ENCODE data around the gene PELI2. TPM values are rescaled to one million over a fixed set of nuclear protein-coding genes. Genes with fewer than 3 reads are reported as not detected.

The PELI2 gene
- total RNA-seq, 2 donors from 2014 or later: 8.9 to 25.7 TPM

GRCh38 chr14:56217380-56218045, 99.3 kb downstream of the PELI2 start:
- TF ChIP-seq POLR2AphosphoS5 (IDR thresholded peaks at IDR 0.05): no peak
- TF ChIP-seq, protein P1, sequence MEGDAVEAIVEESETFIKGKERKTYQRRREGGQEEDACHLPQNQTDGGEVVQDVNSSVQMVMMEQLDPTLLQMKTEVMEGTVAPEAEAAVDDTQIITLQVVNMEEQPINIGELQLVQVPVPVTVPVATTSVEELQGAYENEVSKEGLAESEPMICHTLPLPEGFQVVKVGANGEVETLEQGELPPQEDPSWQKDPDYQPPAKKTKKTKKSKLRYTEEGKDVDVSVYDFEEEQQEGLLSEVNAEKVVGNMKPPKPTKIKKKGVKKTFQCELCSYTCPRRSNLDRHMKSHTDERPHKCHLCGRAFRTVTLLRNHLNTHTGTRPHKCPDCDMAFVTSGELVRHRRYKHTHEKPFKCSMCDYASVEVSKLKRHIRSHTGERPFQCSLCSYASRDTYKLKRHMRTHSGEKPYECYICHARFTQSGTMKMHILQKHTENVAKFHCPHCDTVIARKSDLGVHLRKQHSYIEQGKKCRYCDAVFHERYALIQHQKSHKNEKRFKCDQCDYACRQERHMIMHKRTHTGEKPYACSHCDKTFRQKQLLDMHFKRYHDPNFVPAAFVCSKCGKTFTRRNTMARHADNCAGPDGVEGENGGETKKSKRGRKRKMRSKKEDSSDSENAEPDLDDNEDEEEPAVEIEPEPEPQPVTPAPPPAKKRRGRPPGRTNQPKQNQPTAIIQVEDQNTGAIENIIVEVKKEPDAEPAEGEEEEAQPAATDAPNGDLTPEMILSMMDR (IDR thresholded peaks at IDR 0.05): no peak
- TF ChIP-seq POLR2A (IDR thresholded peaks at IDR 0.05): no peak
- 80% methylated on average over 7 of the region's 7 CpGs for WGBS
- no peak overlapping the region for H3K4me3 ChIP-seq
- no peak for DNase-seq (ENCODE audit: low spot score)
- H3K27me3 ChIP-seq (replicated peaks; ENCODE audit: insufficient read depth): no peaks in the 10 kb centered on the region
- H3K36me3 ChIP-seq: no peaks in the 10 kb centered on the region
- H3K9me3 ChIP-seq: no peaks in the 10 kb centered on the region
- H3K4me1 ChIP-seq (replicated peaks): no peaks in the 10 kb centered on the region
- intact Hi-C loops (cut with DNase I): no loop called here
- no peak overlapping the region for H3K27ac ChIP-seq

- H3K4me1 ChIP-seq (replicated peaks): no peaks in the 10 kb centered on the region
- intact Hi-C loops (cut with DNase I): no loop called here
These were observed 101.6 kb downstream of the PELI2 start for GRCh38 chr14:56219666-56220413.

DNA sequence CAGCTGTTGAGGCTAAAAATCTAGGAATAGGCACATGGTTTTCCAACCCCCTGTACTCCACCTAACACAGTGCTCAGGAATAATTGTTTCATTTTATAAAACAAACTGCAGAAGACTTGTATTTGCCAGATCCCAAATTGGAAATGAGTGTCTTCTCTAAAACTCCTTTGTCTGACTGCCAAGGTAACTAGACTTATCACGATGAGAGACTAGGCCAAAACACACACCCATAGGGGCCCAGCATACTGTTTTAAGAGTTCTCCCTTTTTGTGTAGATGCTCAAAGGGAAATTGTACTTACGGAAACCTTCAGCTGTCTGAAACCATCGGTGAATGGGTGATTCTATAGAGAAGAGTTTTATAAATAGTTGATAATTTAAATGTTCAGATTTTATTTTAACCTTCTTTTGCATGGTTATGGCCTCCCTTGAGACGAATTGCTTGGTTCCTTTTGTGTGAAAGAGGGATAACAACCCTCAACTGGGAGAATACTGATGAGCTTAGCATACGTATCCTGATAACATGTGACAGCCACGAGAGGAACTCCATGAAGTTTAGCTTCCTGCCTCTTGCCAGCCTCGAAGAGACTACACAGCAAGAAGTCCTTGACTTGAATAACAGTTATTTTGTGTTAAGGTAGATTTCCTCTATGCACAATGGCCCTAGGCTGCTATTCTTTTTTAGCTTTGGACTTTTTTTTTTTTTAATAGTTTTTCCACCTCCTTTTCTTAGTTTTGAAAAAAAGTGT, 103.3 kb downstream of the PELI2 start:
- Histone ChIP-seq H3K4me3 (no peak overlapping the region), H3K4me1 (replicated peaks) (no peaks in the 10 kb centered on the region), H3K27ac (peak overlapping the region in 1 of 2 donors; percentile 2), H3K27me3 (replicated peaks; ENCODE audit: insufficient read depth) (no peaks in the 10 kb centered on the region), H3K9me3 (no peaks in the 10 kb centered on the region), H3K36me3 (no peaks in the 10 kb centered on the region)
- DNase-seq (ENCODE audit: low spot score): no peak
- 46% methylated on average over 7 of the region's 7 CpGs for WGBS
- TF ChIP-seq, protein P1 (IDR thresholded peaks at IDR 0.05): no peak
- no peak for TF ChIP-seq POLR2A (IDR thresholded peaks at IDR 0.05)
- no peak for TF ChIP-seq POLR2AphosphoS5 (IDR thresholded peaks at IDR 0.05)
- intact Hi-C loops (cut with DNase I): no loop called here

More at GRCh38 chr14:56219666-56220413, 101.6 kb downstream of the PELI2 start:
- WGBS: 39% methylated on average over 7 of the region's 7 CpGs
- TF ChIP-seq, protein P1 (IDR thresholded peaks at IDR 0.05): no peak
- no peak for TF ChIP-seq POLR2A (IDR thresholded peaks at IDR 0.05)
- no peak for TF ChIP-seq POLR2AphosphoS5 (IDR thresholded peaks at IDR 0.05)
- H3K27ac ChIP-seq: no peak overlapping the region
- no peak overlapping the region for H3K4me3 ChIP-seq
- H3K36me3 ChIP-seq: no peaks in the 10 kb centered on the region
- no peaks in the 10 kb centered on the region for H3K27me3 ChIP-seq (replicated peaks; ENCODE audit: insufficient read depth)
- no peaks in the 10 kb centered on the region for H3K9me3 ChIP-seq
- DNase-seq (ENCODE audit: low spot score): no peak

DNA sequence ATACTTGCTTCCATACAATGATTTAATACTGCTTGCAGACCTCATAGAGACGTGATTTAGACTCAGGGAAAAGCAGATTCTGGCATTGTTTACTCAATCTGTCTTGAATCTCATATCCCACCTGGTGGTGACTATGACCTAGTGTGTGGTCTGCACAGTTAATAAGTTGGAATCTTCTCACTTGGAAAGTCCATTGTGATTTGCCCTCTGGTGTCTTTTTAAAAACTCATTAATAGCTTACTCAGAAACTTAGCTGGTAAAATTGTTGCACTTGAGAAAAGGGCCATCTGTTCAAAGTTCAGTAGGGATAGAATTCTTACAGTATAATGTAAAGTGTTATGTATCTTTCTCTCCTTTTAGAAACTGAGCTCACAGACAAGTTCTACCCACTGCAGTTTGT, 106.0 kb downstream of the PELI2 start:
- no peak overlapping the region for H3K27ac ChIP-seq
- 44% methylated on average over 1 of the region's 1 CpG for WGBS
- DNase-seq (ENCODE audit: low spot score): no peak
- H3K4me1 ChIP-seq (replicated peaks): no peaks in the 10 kb centered on the region
- H3K36me3 ChIP-seq: no peaks in the 10 kb centered on the region
- TF ChIP-seq POLR2A (IDR thresholded peaks at IDR 0.05): no peak
- TF ChIP-seq POLR2AphosphoS5 (IDR thresholded peaks at IDR 0.05): no peak
- TF ChIP-seq, protein P1 (IDR thresholded peaks at IDR 0.05): no peak
- H3K27me3 ChIP-seq (replicated peaks; ENCODE audit: insufficient read depth): no peaks in the 10 kb centered on the region
- H3K9me3 ChIP-seq: no peaks in the 10 kb centered on the region
- H3K4me3 ChIP-seq: no peak overlapping the region
- intact Hi-C loops (cut with DNase I): no loop called here

All from prostate gland (tissue), 2 donors.